ENCODE measurements around the gene FOXN1.

- no peak for TF ChIP-seq CTCF (IDR thresholded peaks at IDR 0.05)
- no peak for TF ChIP-seq POLR2A (IDR thresholded peaks at IDR 0.05)
Measured at GRCh38 chr17:28541439-28541838, 35.3 kb downstream of the FOXN1 start.

Measured in body of pancreas (tissue), 4 donors.